Endothelial cell of umbilical vein (primary cell): ENCODE data around the gene PHLDB2.

Source experiments
- EZH2 ChIP-seq: IDR thresholded peaks from 2 replicates; pipeline ENCODE4 v1.6.1; 2012; ENCODE audit warnings: borderline replicate concordance, low read depth, mild to moderate bottlenecking, moderate library complexity, low read length, inconsistent platforms; ENCODE audit not compliant: severe bottlenecking
- FOS ChIP-seq: IDR thresholded peaks from 2 replicates; pipeline ENCODE4 v1.6.1; 2011; ENCODE audit warnings: mild to moderate bottlenecking, low read length, moderate library complexity, borderline replicate concordance; ENCODE audit not compliant: insufficient read depth
- GATA2 ChIP-seq: IDR thresholded peaks from 2 replicates; pipeline ENCODE4 v1.7.0; 2011; ENCODE audit warnings: low read depth, mild to moderate bottlenecking, moderate library complexity, mixed read lengths, low read length; ENCODE audit not compliant: insufficient read length, insufficient read depth
- JUN ChIP-seq: IDR thresholded peaks from 2 replicates; pipeline ENCODE4 v1.6.1; 2011; ENCODE audit warnings: borderline replicate concordance, low read depth; ENCODE audit not compliant: insufficient read length, insufficient read depth
- MYC ChIP-seq: IDR thresholded peaks from one replicate; pipeline ENCODE4 v1.6.1; 2011; ENCODE audit warnings: mild to moderate bottlenecking, low read depth, low read length
- POLR2A ChIP-seq: IDR thresholded peaks from 2 replicates; pipeline ENCODE4 v1.6.1; 2012; ENCODE audit warnings: low read depth, mild to moderate bottlenecking, control low read depth, low read length
- POLR2AphosphoS5 ChIP-seq: IDR thresholded peaks from 2 replicates; pipeline ENCODE4 v1.6.1; 2012; ENCODE audit warnings: low read depth, mild to moderate bottlenecking, control low read depth, low read length, moderate library complexity; ENCODE audit not compliant: insufficient read depth
- TF ChIP-seq, protein P1 (sequence below), 2 donors: IDR thresholded peaks; 1 replicate in 1 of 2; 2 replicates in 1 of 2; pipeline ENCODE4 v1.5.1; 2011; ENCODE audit warnings: low read length in 2 of 2, mild to moderate bottlenecking in 2 of 2, moderate library complexity in 2 of 2, control low read depth in 1 of 2, inconsistent platforms in 1 of 2, low read depth in 1 of 2; ENCODE audit not compliant: insufficient read depth in 1 of 2; ENCODE audit errors: extremely low read depth in 1 of 2
- TF ChIP-seq, protein P2 (sequence below): IDR thresholded peaks from 2 replicates; pipeline ENCODE4 v1.6.1; 2011; ENCODE audit not compliant: insufficient read depth, insufficient read length

DNA sequence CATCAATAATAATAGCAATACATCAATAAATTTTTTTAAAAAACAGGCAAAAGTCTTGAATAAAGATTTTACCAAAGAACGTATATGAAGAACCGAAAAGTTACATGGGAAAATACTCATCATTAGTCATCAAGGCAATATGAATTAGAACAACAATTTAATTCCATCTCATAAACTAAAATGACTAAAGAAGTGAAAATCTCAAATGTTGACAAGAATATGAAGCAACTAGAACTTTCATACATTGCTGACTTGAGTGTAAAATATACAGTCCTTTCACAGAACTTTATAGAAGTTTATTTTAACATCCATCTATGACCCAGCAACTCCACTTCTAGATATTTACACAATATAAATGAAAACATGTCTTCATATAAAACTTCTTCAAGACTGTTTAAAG lies 84.5 kb downstream of the PHLDB2 start:
- TF ChIP-seq, protein P1, sequence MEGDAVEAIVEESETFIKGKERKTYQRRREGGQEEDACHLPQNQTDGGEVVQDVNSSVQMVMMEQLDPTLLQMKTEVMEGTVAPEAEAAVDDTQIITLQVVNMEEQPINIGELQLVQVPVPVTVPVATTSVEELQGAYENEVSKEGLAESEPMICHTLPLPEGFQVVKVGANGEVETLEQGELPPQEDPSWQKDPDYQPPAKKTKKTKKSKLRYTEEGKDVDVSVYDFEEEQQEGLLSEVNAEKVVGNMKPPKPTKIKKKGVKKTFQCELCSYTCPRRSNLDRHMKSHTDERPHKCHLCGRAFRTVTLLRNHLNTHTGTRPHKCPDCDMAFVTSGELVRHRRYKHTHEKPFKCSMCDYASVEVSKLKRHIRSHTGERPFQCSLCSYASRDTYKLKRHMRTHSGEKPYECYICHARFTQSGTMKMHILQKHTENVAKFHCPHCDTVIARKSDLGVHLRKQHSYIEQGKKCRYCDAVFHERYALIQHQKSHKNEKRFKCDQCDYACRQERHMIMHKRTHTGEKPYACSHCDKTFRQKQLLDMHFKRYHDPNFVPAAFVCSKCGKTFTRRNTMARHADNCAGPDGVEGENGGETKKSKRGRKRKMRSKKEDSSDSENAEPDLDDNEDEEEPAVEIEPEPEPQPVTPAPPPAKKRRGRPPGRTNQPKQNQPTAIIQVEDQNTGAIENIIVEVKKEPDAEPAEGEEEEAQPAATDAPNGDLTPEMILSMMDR (IDR thresholded peaks at IDR 0.05; ENCODE audit: extremely low read depth in 1 of 2, insufficient read depth in 1 of 2, low read depth in 1 of 2, low read length in 2 of 2) = no peak
- no peak for TF ChIP-seq EZH2
- no peak for TF ChIP-seq POLR2AphosphoS5
- TF ChIP-seq POLR2A = no peak
- TF ChIP-seq JUN = peak; percentile 4
- peak; percentile 28 for TF ChIP-seq FOS
- TF ChIP-seq GATA2 = no peak
- no peak for TF ChIP-seq MYC
- TF ChIP-seq, protein P2, sequence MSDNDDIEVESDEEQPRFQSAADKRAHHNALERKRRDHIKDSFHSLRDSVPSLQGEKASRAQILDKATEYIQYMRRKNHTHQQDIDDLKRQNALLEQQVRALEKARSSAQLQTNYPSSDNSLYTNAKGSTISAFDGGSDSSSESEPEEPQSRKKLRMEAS = no peak
